T47D (cell line): Measurements from ENCODE around the gene CNIH3.

Experiments
- DNase-seq, 2 experiments: peaks; one replicate each; pipeline versions ENCODE4 v3.0.0 to v3.0.0-alpha.2; 2011 to 2012; ENCODE audit warnings: low read depth in 1 of 2, low spot score in 1 of 2
- JUND ChIP-seq: IDR thresholded peaks from 2 replicates; pipeline ENCODE4 v1.6.1; 2012; ENCODE audit warnings: low read depth
- in situ Hi-C: cut with HindIII; loops from 2 replicates; pipeline ENCODE4 v1.10.0; 2016; ENCODE audit warnings: low sequenced_read_pairs, low pct_unique_long_range_greater_than_20kb

CNIH3 gene

DNA sequence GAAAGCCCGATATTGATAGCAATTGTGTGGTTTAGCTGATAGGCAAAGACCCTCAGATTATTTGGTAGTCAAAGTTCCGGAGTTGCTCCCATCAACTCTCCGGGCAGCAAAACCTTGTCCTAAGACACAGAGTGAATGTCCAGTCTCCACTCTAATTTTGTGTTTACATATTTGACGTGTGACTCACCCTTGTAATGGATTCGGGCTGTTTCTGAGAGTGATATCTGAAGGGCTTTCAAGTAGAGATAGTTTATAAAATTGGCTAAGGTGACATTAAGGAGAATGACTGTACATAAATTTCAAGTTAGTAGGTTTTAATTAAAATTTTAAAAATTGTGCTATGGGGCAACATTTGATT is 154.2 kb downstream of the CNIH3 start:
- peak; percentile 31; the same call in 1 of the 2 replicates for TF ChIP-seq JUND
- DNase-seq, result peak in 1 of 2 experiments; percentile 29
- in situ Hi-C loops, result no loop called here

DNA sequence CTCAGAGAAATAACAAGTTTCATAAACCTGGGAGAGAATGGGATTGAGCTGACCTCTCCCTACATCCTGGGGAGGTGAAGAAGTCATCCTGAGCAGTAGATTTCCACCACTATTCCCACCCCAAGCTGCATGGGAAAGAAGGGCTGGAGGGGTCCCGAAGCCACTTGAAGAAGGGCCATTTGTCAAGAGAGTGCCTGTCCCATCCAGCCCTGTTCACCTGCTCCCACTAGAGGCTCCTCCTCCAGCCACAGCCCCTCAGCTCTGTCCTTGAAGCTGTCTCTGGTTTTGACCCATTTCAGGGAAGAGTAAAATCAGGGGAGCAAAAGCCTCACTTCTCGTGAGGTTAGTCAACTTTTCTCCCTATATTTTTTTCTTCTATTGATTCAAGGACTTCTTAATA is 157.5 kb downstream of the CNIH3 start:
- no peak for DNase-seq
- no peak for TF ChIP-seq JUND
- in situ Hi-C loops, result no loop called here

DNA sequence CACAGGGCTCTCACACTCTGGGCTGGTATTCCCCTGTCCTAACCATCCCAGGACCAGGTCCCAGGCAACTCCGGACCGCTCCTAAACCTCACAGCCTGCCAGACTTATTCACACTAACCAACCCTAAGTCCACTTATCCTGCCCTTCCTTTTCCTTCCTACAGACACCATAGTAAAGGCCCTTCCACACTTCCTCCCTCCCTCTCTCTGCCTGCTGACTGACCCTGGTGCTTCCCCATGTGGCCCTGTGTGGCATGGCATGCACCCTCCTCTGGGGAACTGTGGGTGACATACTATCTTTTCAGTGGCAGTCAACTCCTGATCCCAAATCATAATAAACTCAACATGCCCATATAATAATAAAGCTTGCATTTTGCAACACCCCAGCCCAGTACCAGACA is 158.3 kb downstream of the CNIH3 start:
- in situ Hi-C loops, result no loop called here
- TF ChIP-seq JUND, result no peak
- DNase-seq, result no peak

DNA sequence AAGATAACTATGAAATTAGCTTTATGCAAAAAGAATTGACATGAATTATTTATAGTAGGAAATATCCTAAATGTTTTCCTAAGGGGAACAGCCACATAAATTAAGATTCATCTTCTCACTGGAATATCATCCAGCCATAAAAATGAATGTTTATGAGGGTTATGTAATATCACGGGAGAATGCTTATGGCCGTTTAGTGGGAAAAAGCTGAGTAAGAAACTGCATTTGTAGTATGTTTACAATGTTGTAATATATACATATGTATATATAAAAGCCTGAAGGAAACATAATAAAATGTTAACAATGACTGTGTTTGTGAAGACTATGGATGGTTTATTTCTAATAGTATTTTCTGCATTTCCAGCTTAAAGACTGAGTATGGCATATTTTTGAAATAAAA is 161.1 kb downstream of the CNIH3 start:
- TF ChIP-seq JUND, result no peak
- in situ Hi-C loops, result no loop called here
- DNase-seq, result no peak

DNA sequence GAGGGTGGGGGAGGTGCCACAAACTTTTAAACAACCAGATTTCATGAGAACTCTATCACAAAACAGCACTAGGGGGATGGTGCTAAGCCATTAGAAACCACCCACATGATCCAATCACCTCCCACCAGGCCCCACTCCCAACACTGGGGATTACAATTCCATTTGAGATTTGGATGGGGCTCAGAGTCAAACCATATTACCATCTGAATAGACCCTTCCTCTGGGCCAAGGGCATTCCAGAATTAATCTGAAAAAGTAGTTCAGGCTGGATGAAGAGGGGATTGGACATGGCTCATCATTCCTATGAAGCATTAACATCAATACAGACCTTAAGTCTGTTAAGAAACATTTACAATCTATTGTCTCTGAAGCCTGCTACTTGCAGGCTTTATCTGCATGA is 163.4 kb downstream of the CNIH3 start:
- in situ Hi-C loops, result no loop called here

DNA sequence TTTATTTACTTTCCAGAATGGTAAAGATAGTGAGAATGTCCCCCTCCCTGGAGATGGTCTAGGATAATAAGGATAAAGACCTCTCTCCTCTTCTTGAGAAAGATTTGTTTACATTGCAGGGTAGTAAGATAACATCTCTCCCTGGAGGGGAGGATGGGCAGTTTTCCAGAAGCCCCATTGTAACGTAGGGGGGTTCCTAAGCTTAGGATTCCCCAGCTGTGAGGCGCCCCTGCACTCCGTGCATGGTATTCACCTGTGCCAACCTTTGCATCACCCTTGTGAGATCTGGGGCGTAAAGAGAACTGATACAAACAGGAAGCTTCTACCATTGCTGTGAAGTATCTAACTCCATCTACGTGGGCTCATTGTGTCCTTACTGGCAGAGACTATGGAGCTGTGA is 164.6 kb downstream of the CNIH3 start:
- no peak for TF ChIP-seq JUND
- no peak for DNase-seq
- in situ Hi-C loops, result no loop called here

More for the DNA sequence above, 163.4 kb downstream of the CNIH3 start:
- no peak for DNase-seq
- TF ChIP-seq JUND, result no peak

DNA sequence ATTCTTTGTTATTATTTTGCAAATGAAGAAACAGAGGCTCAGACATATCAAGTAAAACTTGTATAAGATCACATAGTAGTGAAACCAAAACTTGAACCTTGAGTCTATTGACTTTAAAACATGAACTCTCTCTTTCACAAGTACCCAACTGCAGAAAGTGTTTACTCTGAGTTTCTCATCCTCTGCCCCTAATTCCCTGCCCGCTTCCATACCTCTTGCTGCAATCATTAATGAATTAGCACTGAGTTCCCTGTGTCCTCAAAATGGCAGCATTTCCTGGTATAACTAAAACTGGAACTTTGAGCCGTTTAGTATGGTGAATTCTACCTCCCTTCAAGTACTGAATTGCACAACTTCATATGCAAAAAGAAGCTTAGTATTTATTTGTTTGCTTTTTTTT is 165.7 kb downstream of the CNIH3 start:
- DNase-seq, result no peak
- no peak for TF ChIP-seq JUND
- in situ Hi-C loops, result no loop called here

DNA sequence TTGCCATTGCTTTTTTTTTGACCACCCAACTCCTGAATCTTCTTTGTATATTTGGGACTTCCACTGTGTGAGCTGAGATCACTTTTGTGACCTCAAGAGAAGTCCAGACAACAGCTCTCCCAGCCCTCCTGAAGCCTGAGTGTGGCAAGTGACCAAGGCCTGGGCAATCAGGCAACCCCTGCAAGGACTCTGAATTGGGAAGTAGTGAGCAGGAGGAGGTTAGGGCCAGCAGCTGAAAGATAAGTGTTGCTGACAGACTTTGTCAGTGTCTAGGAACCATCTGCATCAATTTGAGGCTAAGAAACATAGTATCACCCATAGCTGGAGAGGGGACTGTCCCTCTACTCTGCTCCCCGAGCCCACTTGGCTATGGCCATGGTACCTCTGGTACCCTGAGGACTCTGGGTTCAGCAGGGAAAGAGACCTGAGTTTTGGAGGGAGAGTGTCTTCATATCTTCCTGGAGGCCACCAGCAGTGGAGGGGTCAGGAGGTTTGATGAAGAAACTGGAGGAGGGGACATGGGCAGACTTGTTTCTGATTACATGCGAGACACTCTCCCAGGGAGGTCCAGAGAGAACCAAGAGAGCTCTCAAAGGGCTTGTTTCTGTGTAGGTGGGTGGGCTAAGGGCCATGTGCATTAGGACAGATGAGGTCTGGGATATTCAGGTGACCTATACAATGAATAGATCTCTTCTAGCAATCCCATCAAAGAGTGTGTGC is 166.3 kb downstream of the CNIH3 start:
- in situ Hi-C loops, result no loop called here
- no peak for TF ChIP-seq JUND

DNA sequence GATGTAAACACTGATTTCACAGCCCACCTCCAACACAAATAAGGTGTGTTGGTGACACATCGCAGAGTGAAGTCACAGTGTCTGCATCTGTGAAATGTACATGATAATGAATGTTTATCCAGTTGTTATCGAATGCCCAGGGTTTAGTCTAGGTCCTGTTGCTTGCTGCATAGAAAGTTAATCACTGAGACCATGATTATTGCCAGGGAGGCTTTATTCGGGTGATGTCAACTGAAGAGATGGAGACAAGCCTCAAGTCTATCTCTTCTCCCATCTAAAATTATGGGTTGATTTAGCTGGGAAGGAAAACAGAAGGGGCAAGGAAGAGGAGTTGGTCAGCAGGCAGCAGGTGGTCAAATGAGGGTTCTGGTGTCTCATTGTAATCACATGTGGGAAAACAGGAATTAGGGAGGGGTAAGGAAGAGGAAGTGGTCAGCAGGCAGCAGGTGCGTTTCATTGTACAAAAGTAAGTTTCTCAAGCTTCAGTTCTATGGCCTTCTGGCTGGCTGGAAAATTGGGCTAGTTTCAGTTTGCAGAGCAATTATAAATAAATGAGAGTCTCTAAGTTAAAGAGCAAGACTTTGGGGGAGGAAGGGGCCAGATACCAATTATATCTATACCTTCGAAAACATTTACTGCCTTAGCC is 167.0 kb downstream of the CNIH3 start:
- in situ Hi-C loops, result no loop called here
- DNase-seq, result no peak
- TF ChIP-seq JUND, result no peak

More for the DNA sequence above, 166.3 kb downstream of the CNIH3 start:
- DNase-seq, result no peak

DNA sequence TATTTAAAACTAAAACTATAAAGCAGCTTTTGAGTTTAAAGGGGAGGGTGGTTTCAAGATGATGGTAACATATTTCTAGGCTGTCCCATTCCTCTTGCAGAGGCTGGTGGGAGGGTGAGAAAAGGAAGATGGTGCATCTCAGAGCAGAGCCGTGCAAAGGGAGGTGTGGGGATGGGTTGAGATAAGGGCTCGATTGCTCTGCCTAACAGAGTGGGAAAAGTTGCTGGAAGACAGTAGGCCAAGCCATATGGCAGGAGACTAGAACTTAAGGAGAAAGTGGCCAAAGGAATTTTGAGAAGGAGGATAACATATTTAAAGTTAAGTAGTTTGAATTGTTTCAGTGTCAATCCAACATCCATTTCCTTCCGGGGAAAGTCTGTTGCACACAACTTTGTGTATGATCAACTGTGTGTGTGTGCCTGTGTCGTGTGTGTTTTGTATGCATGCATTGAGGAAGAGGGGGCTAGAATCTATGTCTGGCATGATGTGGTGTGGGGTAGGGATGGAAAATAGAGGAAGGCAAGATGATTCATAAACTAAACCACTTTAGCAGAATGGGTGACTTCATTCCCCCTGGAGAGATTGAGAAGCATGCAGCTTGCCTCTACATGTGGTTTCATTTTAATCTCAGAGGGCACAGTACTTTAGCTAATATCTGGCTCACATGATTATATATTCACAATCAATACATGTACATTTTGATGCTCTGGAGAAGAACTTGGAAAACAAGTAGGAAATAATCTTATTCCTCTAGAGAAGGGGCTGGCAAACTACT is 168.3 kb downstream of the CNIH3 start:
- DNase-seq, result no peak
- in situ Hi-C loops, result no loop called here
- TF ChIP-seq JUND, result no peak

DNA sequence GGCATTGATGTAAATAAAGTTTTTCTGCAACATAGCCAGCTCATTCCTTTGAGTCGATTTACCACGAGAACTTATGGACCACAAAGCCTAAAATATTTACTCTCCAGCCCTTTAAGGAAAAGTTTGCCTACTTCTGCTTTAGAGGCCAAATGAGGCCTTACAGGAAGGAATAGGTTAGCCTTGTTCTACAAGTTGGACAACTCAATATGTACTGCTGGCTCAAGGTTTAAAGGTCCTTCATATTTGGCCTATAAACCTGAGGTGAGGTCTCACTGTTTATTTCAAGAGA is 168.9 kb downstream of the CNIH3 start:
- in situ Hi-C loops, result no loop called here
- DNase-seq, result peak; percentile 45 to 84
- no peak; the same call in 1 of the 2 replicates for TF ChIP-seq JUND

DNA sequence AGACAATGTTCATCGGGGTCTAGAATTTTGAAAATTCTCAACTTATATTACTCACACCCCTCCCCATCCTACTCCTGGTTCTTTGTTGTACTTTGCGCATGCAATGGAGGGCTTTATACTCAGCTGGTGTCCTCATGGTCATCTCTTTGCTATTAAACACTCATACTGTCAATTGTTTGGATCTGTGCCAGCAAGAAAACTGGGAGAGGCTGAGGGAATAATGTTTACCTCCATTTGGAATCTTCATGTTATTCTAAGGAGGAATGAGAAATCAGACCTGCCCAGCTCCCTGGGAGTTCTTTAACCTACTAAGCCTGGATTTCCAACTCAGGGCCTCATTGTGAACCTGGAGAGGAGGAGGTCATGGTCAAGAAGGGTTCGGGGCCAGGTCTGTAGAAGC is 169.5 kb downstream of the CNIH3 start:
- in situ Hi-C loops, result no loop called here
- no peak for TF ChIP-seq JUND
- DNase-seq, result peak in 1 of 2 experiments; percentile 25

DNA sequence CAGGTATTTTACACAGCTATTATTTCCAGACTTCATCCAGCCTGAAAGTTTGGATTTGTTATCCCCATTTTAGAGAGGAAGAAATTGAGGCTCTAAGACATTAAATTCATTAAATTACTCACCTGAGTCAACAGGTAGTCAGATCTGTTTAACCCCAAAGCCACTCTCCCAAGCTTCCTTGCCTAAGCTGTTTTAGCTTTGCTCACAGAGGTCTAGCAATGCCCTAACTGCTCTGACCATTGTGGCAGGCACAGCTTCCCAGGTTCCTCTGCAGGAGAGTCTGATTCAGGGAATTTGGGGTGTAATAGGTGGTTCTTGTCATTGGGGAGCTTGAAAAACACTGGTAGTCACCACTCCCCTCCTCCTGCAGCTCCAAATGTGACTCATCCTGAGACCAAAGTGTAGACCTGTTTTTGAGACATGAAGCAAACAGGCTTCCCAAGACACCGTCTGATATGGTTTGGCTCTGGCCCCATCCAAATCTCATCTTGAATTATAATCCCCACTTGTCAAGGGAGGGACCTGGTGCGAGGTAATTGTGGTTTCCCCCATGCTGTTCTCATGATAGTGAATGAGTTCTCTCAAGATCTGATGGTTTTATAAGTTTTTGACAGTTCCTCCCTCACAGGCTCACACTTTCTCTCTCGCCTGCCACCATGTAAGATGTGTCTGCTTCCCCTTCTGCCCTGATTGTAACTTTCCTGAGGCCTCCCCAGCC is 170.6 kb downstream of the CNIH3 start:
- no peak for TF ChIP-seq JUND
- DNase-seq, result no peak
- in situ Hi-C loops, result no loop called here
